SK-N-MC (cell line): ENCODE measurements around the gene KDM3B.
"Not testable (repeated sequence)": the region's sequence is repeated elsewhere in the genome, so short reads cannot be mapped to it uniquely, and the experiment has no call there.

ENCODE experiments used
- DNase-seq: peaks from one replicate; pipeline ENCODE4 v3.0.0-alpha.2; 2011; ENCODE audit warnings: low read depth, low spot score
- H3K27ac ChIP-seq: fragments of 200-600 bp; sonication (generic); 2 replicates; pipeline ENCODE4 v1.5.1; 2016; ENCODE audit warnings: mixed run types
- H3K36me3 ChIP-seq: fragments of 200-600 bp; sonication (generic); 2 replicates; pipeline ENCODE4 v1.6.1; 2017; ENCODE audit warnings: antibody characterized with exemption, low read length, mixed read lengths; ENCODE audit not compliant: insufficient read depth
- H3K4me3 ChIP-seq: fragments of 200-600 bp; sonication (generic); 2 replicates; pipeline ENCODE4 v1.5.1; 2016
- H3K9ac ChIP-seq: fragments of 200-600 bp; sonication (generic); 2 replicates; pipeline ENCODE4 v1.8.0; 2017; ENCODE audit warnings: mixed run types, mixed read lengths; ENCODE audit not compliant: insufficient read length
- H3K9me3 ChIP-seq: fragments of 200-600 bp; sonication (generic); 2 replicates; pipeline ENCODE4 v1.6.1; 2017; ENCODE audit warnings: low read depth, mild to moderate bottlenecking, antibody characterized with exemption, low read length, moderate library complexity, mixed read lengths
- EZH2 ChIP-seq: fragments of 200-600 bp; sonication (generic); IDR thresholded peaks from one replicate; pipeline ENCODE4 v1.6.1; 2017; ENCODE audit warnings: antibody characterized with exemption
- FOXP2 ChIP-seq: optimal IDR thresholded peaks from 2 replicates; pipeline ENCODE3; 2011; ENCODE audit warnings: mild to moderate bottlenecking, moderate library complexity; ENCODE audit not compliant: insufficient read depth; ENCODE audit errors: extremely low read length, control extremely low read depth
- POLR2AphosphoS5 ChIP-seq: IDR thresholded peaks from 2 replicates; pipeline ENCODE4 v1.6.1; 2012; ENCODE audit warnings: mild to moderate bottlenecking, low read depth, low read length, borderline replicate concordance

The KDM3B gene

DNA sequence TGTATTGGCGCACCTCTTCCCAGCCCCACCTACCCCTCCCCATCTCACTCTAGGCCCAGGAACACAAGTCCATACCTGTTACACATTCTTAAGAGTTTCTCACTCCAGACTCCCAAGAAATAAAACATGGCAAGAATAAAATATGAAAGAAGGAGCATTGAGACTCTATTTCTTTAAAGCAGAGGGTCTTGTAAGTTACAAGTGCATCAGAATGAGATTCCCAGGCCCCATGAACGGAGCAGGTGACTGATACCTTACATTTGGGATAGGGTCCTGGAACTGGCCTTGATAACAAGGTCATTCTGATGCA, 118.5 kb downstream of the KDM3B start:
- no peak for TF ChIP-seq POLR2AphosphoS5
- no peak for TF ChIP-seq EZH2
- no peak for TF ChIP-seq FOXP2
- H3K9me3 ChIP-seq = no peaks in the 10 kb centered on the region
- no peak overlapping the region for H3K4me3 ChIP-seq
- no peaks in the 10 kb centered on the region for H3K36me3 ChIP-seq
- H3K27ac ChIP-seq = no peak overlapping the region
- no peak overlapping the region for H3K9ac ChIP-seq
- DNase-seq = no peak

DNA sequence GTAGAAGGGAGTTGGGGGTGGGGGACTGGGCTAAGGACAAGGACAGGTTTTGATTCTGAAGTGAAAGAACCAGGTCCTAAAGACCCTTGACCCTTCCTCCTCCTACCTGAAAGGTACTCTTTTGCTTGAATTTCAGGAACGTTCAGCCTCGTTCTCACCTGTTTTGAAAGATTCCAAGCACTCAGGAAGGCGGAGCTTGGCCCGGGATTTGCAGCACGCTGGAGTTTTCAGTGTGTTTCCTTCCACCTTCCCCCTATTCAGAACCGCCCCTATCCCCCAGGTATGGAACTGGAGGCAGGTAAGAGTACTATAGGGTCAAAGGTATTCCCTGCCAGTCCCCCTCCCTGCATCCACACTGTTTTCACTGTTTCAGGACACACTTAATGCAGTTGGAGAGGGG, 119.9 kb downstream of the KDM3B start:
- no peak for DNase-seq
- Histone ChIP-seq H3K27ac (no peak overlapping the region), H3K4me3 (no peak overlapping the region), H3K9ac (no peak overlapping the region), H3K36me3 (no peaks in the 10 kb centered on the region), H3K9me3 (no peaks in the 10 kb centered on the region)
- TF ChIP-seq EZH2 = no peak

DNA sequence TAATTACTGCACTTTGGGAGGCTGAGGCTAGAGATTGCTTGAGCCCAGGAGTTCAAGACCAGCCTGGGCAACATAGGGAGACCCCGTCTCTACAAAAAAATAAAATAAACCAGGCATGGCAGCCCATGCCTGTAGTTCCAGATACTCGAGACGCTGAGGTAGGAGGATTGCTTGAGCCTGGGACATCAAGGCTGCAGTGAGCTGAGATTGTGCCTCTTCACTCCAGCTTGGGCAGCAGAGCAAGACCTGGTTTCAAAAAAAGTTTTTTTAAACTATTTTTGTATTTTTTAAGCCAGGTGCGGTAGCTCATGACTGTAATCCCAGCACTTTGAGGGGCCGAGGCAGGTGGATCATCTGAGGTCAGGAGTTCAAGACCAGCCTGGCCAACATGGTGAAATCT, 120.7 kb downstream of the KDM3B start:
- not testable (repeated sequence) for H3K9ac ChIP-seq, H3K4me3 ChIP-seq

DNA sequence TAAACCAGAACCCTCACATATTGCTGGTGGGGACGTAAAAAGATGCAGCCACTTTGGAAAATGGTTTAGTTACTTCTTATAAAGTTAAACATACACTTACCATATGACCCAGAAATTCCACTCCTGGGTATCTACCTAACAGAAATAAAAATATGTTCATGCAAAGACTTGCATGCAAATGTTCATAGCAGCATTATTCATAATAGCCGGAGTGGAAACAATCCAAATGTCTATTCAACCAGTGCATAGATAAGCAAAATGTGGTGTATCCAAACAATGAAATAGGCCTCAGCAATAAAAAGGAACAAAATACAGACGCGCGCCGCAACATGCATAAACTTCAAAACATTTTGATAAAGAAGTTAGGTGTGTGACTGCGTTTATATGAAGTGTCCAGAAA, 124.4 kb downstream of the KDM3B start:
- no peak for TF ChIP-seq FOXP2
- TF ChIP-seq POLR2AphosphoS5 = no peak
- no peak for TF ChIP-seq EZH2
- H3K9me3 ChIP-seq = no peaks in the 10 kb centered on the region
- DNase-seq = no peak
- H3K4me3 ChIP-seq = no peak overlapping the region
- no peaks in the 10 kb centered on the region for H3K36me3 ChIP-seq
- no peak overlapping the region for H3K27ac ChIP-seq
- H3K9ac ChIP-seq = no peak overlapping the region

More for the DNA sequence above, 120.7 kb downstream of the KDM3B start:
- not testable (repeated sequence) for DNase-seq, H3K27ac ChIP-seq, H3K36me3 ChIP-seq, H3K9me3 ChIP-seq

DNA sequence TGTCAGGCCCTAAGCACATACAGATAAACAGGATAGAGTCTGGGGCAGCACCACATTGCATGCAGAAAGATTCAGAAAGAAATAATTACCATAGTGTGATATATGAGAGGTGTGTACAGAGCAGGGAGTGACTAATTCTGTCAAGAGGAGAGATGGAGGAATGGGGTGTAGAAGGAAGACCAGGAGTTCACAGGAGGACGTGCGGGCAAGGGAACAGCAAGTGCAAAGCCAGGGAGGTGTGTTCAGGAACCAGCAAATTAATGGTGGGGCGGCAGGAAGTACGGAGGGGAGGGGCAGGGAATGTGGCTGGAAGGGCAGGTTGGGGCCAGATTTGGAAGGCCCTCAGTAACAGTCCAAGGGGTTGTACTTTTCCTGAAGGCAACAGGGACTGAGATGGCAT, 130.2 kb downstream of the KDM3B start:
- no peak overlapping the region for H3K9ac ChIP-seq

More for the DNA sequence above, 130.2 kb downstream of the KDM3B start:
- Histone ChIP-seq H3K9me3 (no peaks in the 10 kb centered on the region), H3K27ac (no peak overlapping the region), H3K36me3 (no peaks in the 10 kb centered on the region), H3K4me3 (no peak overlapping the region)
- TF ChIP-seq EZH2 (no peak), FOXP2 (no peak), POLR2AphosphoS5 (no peak)
- DNase-seq = no peak
